GM12872 (cell line): ENCODE results near the gene ZNF324B.

Source experiments
- TF ChIP-seq, protein P1 (sequence below): IDR thresholded peaks from 3 replicates; pipeline ENCODE4 v1.5.1; 2011; ENCODE audit warnings: low read depth, mild to moderate bottlenecking, low read length, moderate library complexity; ENCODE audit not compliant: insufficient read depth

Gene ZNF324B

DNA sequence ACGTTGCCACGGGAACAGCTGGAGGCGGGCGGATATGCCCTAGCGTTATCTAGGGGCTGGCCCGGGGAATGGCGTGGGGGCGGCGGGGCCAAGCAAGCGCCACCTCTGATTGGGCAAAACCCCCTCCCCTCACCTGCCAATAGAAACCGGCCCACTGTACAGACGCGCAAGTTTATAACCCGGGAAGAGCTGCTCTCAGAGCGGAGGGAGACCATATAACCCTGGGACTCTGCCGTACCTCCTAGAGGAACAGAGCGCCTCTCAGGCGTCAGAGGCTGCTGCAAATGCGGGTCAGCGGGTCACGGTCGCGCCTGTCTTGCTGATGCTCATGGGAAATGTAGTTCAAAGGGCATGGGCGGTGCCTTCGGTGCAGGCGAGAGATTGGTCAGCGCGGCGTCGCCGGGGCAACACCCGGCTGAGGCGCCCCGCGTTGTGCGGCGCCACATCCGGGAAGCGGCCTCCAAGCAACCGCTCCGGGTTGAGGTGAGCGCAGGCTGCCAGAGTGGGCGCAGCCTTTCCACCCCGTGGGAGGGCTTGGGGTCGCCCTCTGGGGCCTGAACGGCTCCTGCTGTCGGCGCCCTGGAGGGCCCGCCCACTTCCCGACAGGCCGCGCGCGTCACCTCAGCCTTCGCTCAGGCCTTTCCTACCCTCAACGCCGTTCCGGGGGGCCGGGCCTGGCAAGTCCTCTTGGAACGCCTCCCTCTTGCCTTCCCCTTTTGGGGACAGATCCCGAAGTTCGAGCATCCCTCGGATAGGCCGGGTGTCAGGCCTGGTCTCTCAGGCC, 24.5 kb downstream of the ZNF324B start, which contains the start of gene ZNF446:
ZNF446 (plus strand) TSS at position 639 of the 784 bp plus-strand sequence. CDS start 867 bp downstream, outside the sequence.
- TF ChIP-seq, protein P1, sequence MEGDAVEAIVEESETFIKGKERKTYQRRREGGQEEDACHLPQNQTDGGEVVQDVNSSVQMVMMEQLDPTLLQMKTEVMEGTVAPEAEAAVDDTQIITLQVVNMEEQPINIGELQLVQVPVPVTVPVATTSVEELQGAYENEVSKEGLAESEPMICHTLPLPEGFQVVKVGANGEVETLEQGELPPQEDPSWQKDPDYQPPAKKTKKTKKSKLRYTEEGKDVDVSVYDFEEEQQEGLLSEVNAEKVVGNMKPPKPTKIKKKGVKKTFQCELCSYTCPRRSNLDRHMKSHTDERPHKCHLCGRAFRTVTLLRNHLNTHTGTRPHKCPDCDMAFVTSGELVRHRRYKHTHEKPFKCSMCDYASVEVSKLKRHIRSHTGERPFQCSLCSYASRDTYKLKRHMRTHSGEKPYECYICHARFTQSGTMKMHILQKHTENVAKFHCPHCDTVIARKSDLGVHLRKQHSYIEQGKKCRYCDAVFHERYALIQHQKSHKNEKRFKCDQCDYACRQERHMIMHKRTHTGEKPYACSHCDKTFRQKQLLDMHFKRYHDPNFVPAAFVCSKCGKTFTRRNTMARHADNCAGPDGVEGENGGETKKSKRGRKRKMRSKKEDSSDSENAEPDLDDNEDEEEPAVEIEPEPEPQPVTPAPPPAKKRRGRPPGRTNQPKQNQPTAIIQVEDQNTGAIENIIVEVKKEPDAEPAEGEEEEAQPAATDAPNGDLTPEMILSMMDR = no peak

DNA sequence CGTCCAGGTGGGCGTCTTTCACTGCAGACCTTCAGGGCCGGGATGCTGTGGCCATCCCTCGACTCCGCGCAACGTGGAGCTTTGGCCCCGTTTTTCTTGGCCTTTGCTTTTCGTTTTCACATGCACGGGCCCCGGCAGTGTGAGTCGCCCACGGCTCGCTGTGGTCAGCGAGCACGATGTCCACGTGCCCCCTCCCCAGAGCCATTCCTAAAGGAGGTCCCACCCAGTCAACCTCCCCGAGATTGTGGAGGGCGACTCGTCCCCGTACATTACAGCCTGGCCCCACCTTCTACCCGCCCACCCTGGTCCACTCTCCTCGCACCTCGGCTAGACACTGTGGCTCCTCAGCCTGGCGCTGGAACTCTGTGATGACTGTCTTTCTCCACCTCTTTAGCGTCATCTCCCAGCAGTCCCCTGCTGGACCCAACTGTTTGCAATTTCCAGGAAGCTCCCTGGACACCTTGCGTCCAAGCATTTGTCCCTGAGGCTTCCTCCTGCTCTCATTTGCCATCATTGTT, 25.1 kb downstream of the ZNF324B start:
- TF ChIP-seq, protein P1 = no peak

DNA sequence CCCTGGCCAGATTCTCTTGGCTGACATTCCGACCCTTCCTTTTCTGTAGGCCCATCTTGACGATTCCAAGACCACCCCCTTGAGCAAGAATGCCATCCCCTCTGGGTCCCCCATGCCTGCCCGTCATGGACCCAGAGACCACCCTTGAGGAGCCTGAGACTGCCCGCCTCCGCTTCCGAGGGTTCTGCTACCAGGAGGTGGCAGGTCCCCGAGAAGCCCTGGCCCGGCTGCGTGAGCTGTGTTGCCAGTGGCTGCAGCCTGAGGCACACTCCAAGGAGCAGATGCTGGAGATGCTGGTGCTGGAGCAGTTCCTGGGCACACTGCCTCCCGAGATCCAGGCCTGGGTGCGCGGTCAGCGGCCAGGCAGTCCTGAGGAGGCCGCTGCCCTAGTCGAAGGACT, 25.7 kb downstream of the ZNF324B start:
- TF ChIP-seq, protein P1 = no peak

DNA sequence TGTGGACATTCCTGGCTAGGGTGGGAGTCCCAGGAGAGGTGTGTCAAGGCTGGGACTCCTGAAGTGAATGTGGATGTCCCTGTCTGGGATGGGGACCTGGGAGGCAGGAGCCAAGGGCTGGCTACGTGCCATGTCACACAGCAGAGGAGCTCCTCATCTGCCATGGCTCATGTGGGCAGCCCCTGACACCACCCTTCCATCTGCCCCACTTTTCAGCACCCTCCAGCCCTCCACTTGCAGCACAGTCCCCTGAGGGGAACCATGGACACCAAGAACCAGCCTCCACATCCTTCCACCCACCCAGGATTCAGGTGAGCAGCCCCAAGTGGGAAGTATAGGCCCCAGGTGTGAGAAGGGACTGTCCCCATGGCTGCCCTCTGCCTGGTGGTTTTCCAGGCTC, 26.4 kb downstream of the ZNF324B start:
- TF ChIP-seq, protein P1 = no peak

DNA sequence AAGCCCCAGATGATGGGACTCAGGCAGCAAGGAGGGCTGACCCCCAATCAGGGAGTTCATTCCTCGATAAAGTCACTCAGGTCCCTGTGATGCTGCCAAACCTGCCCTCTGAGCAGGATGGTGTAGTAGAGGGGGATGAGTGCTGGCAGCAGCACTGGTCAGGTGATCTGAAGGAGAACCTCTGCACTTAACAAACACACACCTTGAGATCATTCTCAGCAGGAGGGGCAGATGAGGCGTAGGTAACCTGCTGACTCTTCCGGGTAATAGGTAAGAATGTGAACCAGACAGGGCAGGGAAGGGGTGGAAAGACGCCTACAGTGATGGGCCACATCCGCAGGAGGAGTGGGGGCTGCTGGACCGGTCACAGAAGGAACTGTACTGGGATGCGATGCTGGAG, 27.9 kb downstream of the ZNF324B start:
- TF ChIP-seq, protein P1 = no peak

DNA sequence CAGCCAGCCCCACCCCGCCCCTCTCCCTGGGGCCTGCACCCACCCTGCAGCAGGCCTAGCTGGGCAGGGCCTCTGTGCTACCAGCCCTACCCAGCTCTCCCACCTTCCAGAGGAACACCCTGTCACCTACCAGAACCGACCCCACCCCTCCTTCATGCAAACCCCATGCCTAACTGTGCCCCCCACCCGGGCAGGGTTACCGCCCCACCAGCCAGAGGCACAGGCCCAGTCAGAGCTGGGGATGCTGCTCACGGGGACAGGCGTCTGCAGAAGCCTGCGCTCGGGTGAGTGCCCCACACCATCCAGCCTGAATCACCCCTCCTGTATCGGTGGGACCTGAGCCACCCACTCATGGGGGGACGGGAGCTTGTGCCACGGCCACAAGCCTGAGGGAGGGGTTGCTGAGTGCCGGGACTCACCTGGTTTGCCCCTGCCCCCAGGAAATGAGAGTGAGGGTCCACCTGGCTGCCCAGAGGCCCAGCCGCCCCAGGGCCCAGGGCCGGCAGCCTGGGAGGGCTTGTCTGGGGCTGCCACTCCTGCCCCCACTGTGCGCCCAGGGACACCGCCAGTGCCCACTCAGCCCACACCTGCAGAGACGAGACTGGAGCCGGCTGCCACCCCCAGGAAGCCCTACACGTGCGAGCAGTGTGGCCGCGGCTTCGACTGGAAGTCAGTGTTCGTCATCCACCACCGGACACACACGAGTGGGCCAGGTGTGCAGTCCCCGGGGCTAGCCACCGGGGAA, 28.5 kb downstream of the ZNF324B start:
- TF ChIP-seq, protein P1 = no peak

DNA sequence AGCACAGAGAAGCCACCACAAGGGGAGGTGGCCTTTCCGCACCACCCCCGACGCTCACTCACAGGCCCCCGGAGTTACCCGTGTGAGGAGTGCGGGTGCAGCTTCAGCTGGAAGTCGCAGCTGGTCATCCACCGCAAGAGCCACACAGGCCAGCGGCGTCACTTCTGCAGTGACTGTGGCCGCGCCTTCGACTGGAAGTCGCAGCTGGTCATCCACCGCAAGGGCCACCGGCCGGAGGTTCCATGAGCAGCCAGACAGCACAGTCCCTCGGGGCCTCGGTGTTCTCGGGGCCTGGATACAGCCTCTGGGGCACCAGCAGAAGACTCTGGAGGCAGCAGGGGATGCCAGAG, 29.0 kb downstream of the ZNF324B start:
- TF ChIP-seq, protein P1 = no peak
